Embryonic facial prominence (tissue), 1 donor: Measurements from ENCODE around the gene CD14.
"Not testable (repeated sequence)": the region's sequence is repeated elsewhere in the genome, so short reads cannot be mapped to it uniquely, and the experiment has no call there.

Experiments
- DNase-seq: peaks from one replicate; pipeline ENCODE4 v3.0.0-alpha.2; 2016; ENCODE audit errors: extremely low spot score

Gene CD14

GRCh38 chr5:140635291-140636257 lies 2.6 kb upstream of the CD14 start:
- no peak for DNase-seq

- DNase-seq, result no peak
Observed at GRCh38 chr5:140634103-140634502, 1.1 kb upstream of the CD14 start.

GRCh38 chr5:140633501-140633900 lies 526 bp upstream of the CD14 start:
- DNase-seq, result no peak

GRCh38 chr5:140632366-140633020 lies 482 bp downstream of the CD14 start:
- no peak for DNase-seq

GRCh38 chr5:140631831-140632365 lies 1.1 kb downstream of the CD14 start:
- no peak for DNase-seq

- no peak for DNase-seq
Observed at GRCh38 chr5:140631036-140631417, 1.9 kb downstream of the CD14 start.

GRCh38 chr5:140630292-140631035 lies 2.5 kb downstream of the CD14 start:
- no peak for DNase-seq

- DNase-seq, result no peak
Observed at GRCh38 chr5:140628711-140629110, 4.3 kb downstream of the CD14 start.

- no peak for DNase-seq
Observed at GRCh38 chr5:140627972-140628371, 5.0 kb downstream of the CD14 start.

- DNase-seq, result not testable (repeated sequence)
Observed at GRCh38 chr5:140624886-140625285, 8.1 kb downstream of the CD14 start.

- not testable (repeated sequence) for DNase-seq
Observed at GRCh38 chr5:140623061-140623460, 9.9 kb downstream of the CD14 start.

- DNase-seq, result no peak
Observed at GRCh38 chr5:140622301-140622700, 10.7 kb downstream of the CD14 start.

GRCh38 chr5:140611020-140611521 lies 21.9 kb downstream of the CD14 start:
- DNase-seq, result no peak

GRCh38 chr5:140609126-140609525 lies 23.8 kb downstream of the CD14 start:
- no peak for DNase-seq

GRCh38 chr5:140608722-140609121 lies 24.3 kb downstream of the CD14 start:
- DNase-seq, result no peak

GRCh38 chr5:140607031-140607430 lies 25.9 kb downstream of the CD14 start:
- no peak for DNase-seq

GRCh38 chr5:140605879-140606278 lies 27.1 kb downstream of the CD14 start:
- no peak for DNase-seq

GRCh38 chr5:140603734-140604133 lies 29.2 kb downstream of the CD14 start:
- no peak for DNase-seq

GRCh38 chr5:140603446-140603698 lies 29.6 kb downstream of the CD14 start:
- not testable (repeated sequence) for DNase-seq

- no peak for DNase-seq
Observed at GRCh38 chr5:140602147-140602546, 30.8 kb downstream of the CD14 start.

- no peak for DNase-seq
Observed at GRCh38 chr5:140600096-140600495, 32.9 kb downstream of the CD14 start.

- no peak for DNase-seq
Observed at GRCh38 chr5:140598836-140599235, 34.1 kb downstream of the CD14 start.
